Measurements from ENCODE around the gene ATG16L1. TPM values are rescaled to one million over a fixed set of nuclear protein-coding genes. Genes with fewer than 3 reads are reported as not detected.

ATG16L1 gene
- total RNA-seq, 1 donor, result 29.3 TPM

DNA sequence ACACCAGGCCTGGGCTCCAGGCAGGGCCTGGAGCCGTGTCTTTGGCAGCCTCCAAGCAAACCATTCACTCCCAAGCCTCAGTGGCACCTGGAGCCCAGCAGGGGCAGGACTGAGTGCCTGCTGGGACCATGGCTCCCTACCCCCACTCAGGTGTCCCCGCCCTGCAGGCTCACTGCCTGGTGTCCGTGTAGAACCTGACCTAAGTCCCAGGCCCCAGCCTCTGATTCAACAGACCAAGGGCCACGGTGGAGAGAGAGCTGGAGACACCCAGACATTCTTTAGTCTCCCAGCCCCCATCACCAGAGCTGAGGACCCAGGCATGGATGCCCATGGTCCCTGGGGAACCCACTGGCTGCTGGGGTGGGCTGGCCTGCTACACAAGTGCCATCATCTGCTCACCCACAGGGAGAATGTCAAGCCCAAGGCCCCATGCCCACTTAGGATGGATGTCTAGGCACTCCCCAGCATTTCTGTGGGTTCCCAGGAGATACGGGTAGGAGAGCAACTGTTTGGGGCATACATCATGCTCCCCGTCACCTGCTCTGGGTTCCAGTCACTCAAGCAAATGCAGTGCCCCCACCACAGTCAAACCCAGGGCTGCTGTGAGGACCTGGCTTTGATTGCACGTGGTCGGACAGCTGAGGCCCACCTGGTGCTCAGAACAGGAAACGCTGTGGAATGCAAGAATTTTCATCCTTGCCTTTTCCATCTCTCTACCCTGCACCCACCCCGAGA, 42.9 kb upstream of the ATG16L1 start:
- peaks cover 9% of the 10 kb centered on the region for H4K20me1 ChIP-seq (ENCODE audit: insufficient read depth, low read length)
- H3K27ac ChIP-seq (ENCODE audit: low read depth, low read length), result no peak overlapping the region
- no peak overlapping the region for H3K4me3 ChIP-seq (ENCODE audit: insufficient read depth, low read length)
- H3K27me3 ChIP-seq (ENCODE audit: insufficient read depth, low read length), result peaks cover 27% of the 10 kb centered on the region
- DNase-seq (ENCODE audit: insufficient read length, low spot score, missing footprints), result peak; percentile 89
- peaks cover 17% of the 10 kb centered on the region for H3K4me1 ChIP-seq (ENCODE audit: insufficient read depth, low read length)
- H3K79me2 ChIP-seq (ENCODE audit: insufficient read depth, low read length), result no peaks in the 10 kb centered on the region
- no peak overlapping the region for H2AFZ ChIP-seq (ENCODE audit: low read length)
- H3K36me3 ChIP-seq (ENCODE audit: insufficient read depth, low read length), result no peaks in the 10 kb centered on the region
- no peak overlapping the region for H3K4me2 ChIP-seq (ENCODE audit: insufficient read depth, low read length)
- H3K9me3 ChIP-seq (ENCODE audit: low read depth, low read length), result no peaks in the 10 kb centered on the region
- TF ChIP-seq, protein P1, sequence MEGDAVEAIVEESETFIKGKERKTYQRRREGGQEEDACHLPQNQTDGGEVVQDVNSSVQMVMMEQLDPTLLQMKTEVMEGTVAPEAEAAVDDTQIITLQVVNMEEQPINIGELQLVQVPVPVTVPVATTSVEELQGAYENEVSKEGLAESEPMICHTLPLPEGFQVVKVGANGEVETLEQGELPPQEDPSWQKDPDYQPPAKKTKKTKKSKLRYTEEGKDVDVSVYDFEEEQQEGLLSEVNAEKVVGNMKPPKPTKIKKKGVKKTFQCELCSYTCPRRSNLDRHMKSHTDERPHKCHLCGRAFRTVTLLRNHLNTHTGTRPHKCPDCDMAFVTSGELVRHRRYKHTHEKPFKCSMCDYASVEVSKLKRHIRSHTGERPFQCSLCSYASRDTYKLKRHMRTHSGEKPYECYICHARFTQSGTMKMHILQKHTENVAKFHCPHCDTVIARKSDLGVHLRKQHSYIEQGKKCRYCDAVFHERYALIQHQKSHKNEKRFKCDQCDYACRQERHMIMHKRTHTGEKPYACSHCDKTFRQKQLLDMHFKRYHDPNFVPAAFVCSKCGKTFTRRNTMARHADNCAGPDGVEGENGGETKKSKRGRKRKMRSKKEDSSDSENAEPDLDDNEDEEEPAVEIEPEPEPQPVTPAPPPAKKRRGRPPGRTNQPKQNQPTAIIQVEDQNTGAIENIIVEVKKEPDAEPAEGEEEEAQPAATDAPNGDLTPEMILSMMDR (IDR thresholded peaks at IDR 0.05; ENCODE audit: extremely low read depth, low read depth, low read length), result no peak

GRCh38 chr2:233209117-233209532, 42.3 kb upstream of the ATG16L1 start:
- H3K27me3 ChIP-seq (ENCODE audit: insufficient read depth, low read length), result peaks cover 27% of the 10 kb centered on the region
- no peak overlapping the region for H3K4me3 ChIP-seq (ENCODE audit: insufficient read depth, low read length)
- peaks cover 9% of the 10 kb centered on the region for H4K20me1 ChIP-seq (ENCODE audit: insufficient read depth, low read length)
- TF ChIP-seq, protein P1 (IDR thresholded peaks at IDR 0.05; ENCODE audit: extremely low read depth, low read depth, low read length), result no peak
- H3K36me3 ChIP-seq (ENCODE audit: insufficient read depth, low read length), result no peaks in the 10 kb centered on the region
- H3K4me2 ChIP-seq (ENCODE audit: insufficient read depth, low read length), result no peak overlapping the region
- DNase-seq (ENCODE audit: insufficient read length, low spot score, missing footprints), result peak; percentile 80
- no peaks in the 10 kb centered on the region for H3K9me3 ChIP-seq (ENCODE audit: low read depth, low read length)
- H3K79me2 ChIP-seq (ENCODE audit: insufficient read depth, low read length), result no peaks in the 10 kb centered on the region
- no peak overlapping the region for H3K27ac ChIP-seq (ENCODE audit: low read depth, low read length)
- H2AFZ ChIP-seq (ENCODE audit: low read length), result no peak overlapping the region
- peaks cover 17% of the 10 kb centered on the region for H3K4me1 ChIP-seq (ENCODE audit: insufficient read depth, low read length)

GRCh38 chr2:233209533-233210171, 41.8 kb upstream of the ATG16L1 start:
- Histone ChIP-seq H3K4me2 (ENCODE audit: insufficient read depth, low read length) (no peak overlapping the region), H3K27ac (ENCODE audit: low read depth, low read length) (no peak overlapping the region), H3K27me3 (ENCODE audit: insufficient read depth, low read length) (peaks cover 27% of the 10 kb centered on the region), H3K79me2 (ENCODE audit: insufficient read depth, low read length) (no peaks in the 10 kb centered on the region), H2AFZ (ENCODE audit: low read length) (no peak overlapping the region), H3K36me3 (ENCODE audit: insufficient read depth, low read length) (no peaks in the 10 kb centered on the region), H3K4me1 (ENCODE audit: insufficient read depth, low read length) (peaks cover 17% of the 10 kb centered on the region), H3K4me3 (ENCODE audit: insufficient read depth, low read length) (no peak overlapping the region), H3K9me3 (ENCODE audit: low read depth, low read length) (no peaks in the 10 kb centered on the region), H4K20me1 (ENCODE audit: insufficient read depth, low read length) (peaks cover 9% of the 10 kb centered on the region)
- TF ChIP-seq, protein P1 (IDR thresholded peaks at IDR 0.05; ENCODE audit: extremely low read depth, low read depth, low read length), result no peak
- DNase-seq (ENCODE audit: insufficient read length, low spot score, missing footprints), result peak; percentile 93

DNA sequence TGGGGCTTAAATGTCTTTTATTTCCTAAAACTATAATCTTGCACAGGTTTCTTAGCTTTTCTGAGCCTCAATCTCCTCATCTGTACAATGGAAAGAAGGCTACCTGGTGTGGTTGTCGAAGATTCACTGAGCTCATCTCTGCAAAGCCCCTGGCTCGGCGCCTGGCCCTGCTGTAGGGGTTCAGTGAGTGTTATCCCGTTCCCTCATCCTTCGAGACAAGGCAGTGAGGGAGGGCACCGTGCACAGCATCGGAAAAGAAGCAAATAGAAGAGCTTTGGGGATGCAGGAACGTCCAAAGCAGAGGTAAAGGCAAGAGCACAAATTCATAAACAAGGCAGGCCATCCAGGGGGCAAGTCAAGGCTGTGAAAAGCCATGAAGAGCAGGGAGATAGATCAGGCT, 41.2 kb upstream of the ATG16L1 start:
- H2AFZ ChIP-seq (ENCODE audit: low read length), result no peak overlapping the region
- no peaks in the 10 kb centered on the region for H3K9me3 ChIP-seq (ENCODE audit: low read depth, low read length)
- TF ChIP-seq, protein P1 (IDR thresholded peaks at IDR 0.05; ENCODE audit: extremely low read depth, low read depth, low read length), result no peak
- no peak overlapping the region for H3K4me2 ChIP-seq (ENCODE audit: insufficient read depth, low read length)
- H3K4me3 ChIP-seq (ENCODE audit: insufficient read depth, low read length), result no peak overlapping the region
- peaks cover 27% of the 10 kb centered on the region for H3K27me3 ChIP-seq (ENCODE audit: insufficient read depth, low read length)
- peaks cover 9% of the 10 kb centered on the region for H4K20me1 ChIP-seq (ENCODE audit: insufficient read depth, low read length)
- H3K36me3 ChIP-seq (ENCODE audit: insufficient read depth, low read length), result no peaks in the 10 kb centered on the region
- peaks cover 17% of the 10 kb centered on the region for H3K4me1 ChIP-seq (ENCODE audit: insufficient read depth, low read length)
- H3K79me2 ChIP-seq (ENCODE audit: insufficient read depth, low read length), result no peaks in the 10 kb centered on the region
- DNase-seq (ENCODE audit: insufficient read length, low spot score, missing footprints), result no peak
- H3K27ac ChIP-seq (ENCODE audit: low read depth, low read length), result no peak overlapping the region

Data from osteoblast (primary cell).